GM21576 (cell line): ENCODE results near the gene GGT7.
"Not testable (repeated sequence)": the region's sequence is repeated elsewhere in the genome, so short reads cannot be mapped to it uniquely, and the experiment has no call there.

Source experiments
- ATAC-seq: cut with Tn5 transposase; IDR thresholded peaks from one replicate; pipeline ENCODE4 v1.9.1; 2021; ENCODE audit warnings: mild to moderate bottlenecking, moderate library complexity; ENCODE audit not compliant: unreplicated experiment

GGT7 gene

GRCh38 chr20:34849778-34850177 is 22.9 kb downstream of the GGT7 start:
- ATAC-seq, result no peak

- no peak for ATAC-seq
These were observed 24.1 kb downstream of the GGT7 start for GRCh38 chr20:34848597-34848996.

GRCh38 chr20:34843421-34843820 is 29.2 kb downstream of the GGT7 start:
- no peak for ATAC-seq

DNA sequence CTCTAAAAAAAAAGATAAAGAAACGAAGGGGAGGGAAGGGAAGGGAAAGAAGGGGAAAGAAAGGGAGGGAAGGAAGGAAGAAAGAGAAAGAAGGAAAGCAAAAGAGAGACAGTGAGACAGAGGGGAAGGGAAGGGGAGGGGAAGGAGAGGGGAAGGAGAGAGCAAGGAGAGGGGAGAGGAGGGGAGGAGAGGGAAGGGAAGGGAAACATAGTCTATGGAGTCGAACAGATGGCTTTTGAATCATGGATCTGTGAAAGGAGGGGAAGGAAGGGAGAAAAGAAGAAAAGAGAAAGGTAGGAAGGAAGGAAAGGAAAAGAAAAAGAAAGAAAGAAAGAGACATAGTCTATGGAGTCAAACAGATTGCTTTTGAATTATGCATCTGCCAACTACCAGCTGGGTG is 30.5 kb downstream of the GGT7 start:
- ATAC-seq, result no peak

DNA sequence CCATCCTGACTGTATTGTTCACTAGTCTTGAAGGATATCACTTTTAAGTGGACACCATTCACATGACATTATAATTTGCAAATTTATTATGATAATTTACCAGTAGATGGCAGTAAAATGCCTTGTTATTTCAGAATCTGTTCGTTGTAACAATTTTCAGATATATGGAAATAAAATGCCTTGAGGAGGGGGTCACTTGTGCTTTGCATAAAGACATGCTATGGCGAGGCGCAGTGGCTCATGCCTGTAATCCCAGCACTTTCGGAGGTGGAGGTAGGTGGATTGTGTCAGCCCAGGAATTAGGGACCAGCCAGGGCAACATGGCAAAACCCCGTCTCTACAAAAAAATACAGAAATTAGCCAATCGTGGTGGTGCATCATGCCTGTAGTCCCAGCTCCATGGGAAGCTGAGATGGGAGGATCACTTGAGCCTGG is 38.2 kb downstream of the GGT7 start:
- ATAC-seq, result no peak

DNA sequence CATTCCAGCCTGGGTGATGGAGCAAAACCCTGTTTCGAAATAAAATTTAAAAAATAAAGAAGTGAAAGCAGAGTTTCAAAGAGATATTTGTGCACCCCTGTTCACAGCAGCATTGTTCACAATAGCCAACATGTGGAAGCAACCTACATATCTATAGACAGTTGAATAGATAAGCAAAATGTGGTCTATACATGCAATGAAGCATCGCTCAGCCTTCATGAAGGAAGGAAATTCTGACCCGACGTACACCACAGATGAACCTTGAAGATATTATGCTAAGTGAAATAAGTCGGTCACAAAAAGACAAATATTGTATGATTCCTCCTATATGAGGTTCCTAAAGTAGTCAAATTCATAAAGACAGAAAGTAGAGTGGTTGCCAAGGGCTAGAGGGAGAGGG is 40.7 kb downstream of the GGT7 start:
- no peak for ATAC-seq

DNA sequence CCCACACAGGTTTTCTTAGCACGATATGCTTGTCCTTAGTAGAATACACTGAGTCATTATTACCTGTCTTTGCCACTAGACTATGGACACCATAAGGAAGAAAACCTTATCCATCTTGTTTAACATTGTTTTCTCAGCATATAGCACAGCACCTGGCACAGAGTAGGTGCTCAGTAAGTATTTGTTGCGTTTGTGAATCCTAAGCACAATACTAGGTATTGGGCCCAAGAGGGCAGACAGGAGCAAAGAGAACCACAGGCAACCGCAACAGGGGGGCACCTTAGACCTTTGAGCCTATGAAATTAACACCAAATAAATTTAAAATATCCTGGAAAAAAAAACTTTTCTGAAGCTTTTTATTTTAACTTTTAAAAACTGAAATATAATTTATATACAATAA is 43.5 kb downstream of the GGT7 start:
- no peak for ATAC-seq

GRCh38 chr20:34825530-34826362 is 46.9 kb downstream of the GGT7 start, which contains the start of gene NCOA6:
Gene NCOA6 (minus strand): TSS chr20:34825651. CDS start chr20:34782355, 43,296 bp downstream.
- ATAC-seq, result peak; percentile 58

- ATAC-seq, result peak; percentile 65
These were observed 47.7 kb downstream of the GGT7 start for GRCh38 chr20:34824806-34825529.

DNA sequence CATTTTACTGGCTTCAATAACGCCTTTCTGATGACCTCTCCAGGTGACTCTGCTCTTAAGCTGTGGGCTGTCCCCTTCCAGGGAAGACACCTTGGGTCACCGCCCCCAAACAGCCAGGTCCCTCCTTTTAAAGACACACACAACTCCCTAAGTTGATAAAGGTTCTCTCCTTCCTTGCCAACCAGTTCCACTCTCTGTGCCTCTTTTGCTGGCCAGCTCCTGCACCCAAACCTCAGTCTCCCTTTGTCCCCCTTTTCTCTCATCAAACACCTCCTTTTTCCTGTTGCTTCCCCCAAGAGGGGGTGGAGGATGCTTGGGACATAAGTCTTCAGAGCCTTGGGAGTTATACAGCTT is 48.2 kb downstream of the GGT7 start:
- ATAC-seq, result peak; percentile 47

DNA sequence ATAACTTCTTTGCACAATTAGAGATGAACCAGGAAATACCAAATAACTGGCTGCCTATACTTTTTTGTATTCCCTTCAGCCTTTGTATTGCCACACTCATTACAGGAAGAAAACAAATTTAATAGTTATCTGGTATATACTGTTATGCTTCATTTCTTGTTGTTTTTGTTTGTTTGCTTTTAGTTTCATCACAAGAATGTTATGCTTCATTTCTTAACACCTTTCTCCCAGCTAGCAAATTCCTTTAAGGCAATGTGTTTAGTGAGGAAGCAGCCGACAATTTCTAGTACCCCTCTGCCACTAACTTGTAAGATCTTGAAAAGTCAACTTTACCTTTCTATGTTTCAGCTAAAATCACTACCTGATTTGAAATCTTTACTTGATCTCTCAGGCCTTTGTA is 48.6 kb downstream of the GGT7 start:
- ATAC-seq, result no peak

DNA sequence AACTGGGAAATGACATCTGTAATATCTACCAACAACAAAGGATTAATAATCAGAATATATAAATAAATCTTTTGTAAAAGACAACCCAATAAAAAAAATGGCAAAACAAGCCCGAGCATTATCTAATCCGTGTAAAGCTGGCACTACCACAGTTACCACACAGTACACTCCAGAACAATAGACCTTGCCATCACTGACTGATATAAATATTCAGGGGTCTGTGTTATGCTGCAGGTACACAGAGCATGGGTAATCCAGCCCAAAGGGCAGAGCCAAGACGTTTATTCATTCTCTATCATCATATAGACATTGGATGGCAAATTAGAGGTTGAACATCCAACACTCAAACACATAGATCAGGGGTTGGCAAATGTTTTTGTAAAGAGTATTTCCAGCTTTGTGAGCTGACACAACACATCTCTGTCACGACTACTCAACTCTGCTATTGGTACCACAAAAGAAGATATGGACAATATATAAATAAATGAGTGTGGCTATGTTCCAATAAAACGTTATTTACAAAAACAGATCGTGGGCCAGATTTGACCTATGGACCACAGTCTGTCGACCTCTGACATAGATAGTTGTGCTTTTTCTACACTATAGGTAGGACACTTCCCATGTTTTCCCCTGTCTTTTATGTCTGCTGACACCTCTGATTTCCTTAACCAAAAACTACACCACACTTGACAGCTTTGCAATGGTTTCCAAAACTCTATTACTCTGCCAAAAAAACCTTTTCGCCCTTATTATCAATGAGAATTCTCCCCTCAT is 51.7 kb downstream of the GGT7 start:
- no peak for ATAC-seq

- no peak for ATAC-seq
These were observed 54.9 kb downstream of the GGT7 start for GRCh38 chr20:34817801-34818200.

- no peak for ATAC-seq
These were observed 55.6 kb downstream of the GGT7 start for GRCh38 chr20:34817072-34817471.

- no peak for ATAC-seq
These were observed 57.0 kb downstream of the GGT7 start for GRCh38 chr20:34815636-34816035.

- ATAC-seq, result no peak
These were observed 64.1 kb downstream of the GGT7 start for GRCh38 chr20:34808583-34808982.

GRCh38 chr20:34807944-34808465 is 64.7 kb downstream of the GGT7 start:
- not testable (repeated sequence) for ATAC-seq

DNA sequence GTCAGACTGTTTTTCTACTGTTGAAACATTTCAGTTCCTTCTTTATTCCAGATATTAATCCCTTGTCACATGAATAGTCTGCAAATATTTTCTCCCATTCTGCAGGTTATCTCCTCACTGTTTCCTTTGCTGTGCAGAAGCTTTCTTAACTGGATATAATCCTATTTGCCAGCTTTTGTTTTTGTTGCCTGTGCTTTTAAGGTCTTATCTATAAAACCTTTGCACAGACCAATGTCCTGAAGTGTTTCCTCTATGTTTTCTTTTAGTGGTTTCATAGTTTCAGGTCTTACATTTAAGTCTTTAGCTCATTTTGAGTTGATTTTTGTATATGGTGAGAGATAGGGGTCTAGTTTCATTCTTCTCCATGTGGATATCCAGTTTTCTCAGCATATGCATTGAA is 66.4 kb downstream of the GGT7 start:
- ATAC-seq, result no peak

DNA sequence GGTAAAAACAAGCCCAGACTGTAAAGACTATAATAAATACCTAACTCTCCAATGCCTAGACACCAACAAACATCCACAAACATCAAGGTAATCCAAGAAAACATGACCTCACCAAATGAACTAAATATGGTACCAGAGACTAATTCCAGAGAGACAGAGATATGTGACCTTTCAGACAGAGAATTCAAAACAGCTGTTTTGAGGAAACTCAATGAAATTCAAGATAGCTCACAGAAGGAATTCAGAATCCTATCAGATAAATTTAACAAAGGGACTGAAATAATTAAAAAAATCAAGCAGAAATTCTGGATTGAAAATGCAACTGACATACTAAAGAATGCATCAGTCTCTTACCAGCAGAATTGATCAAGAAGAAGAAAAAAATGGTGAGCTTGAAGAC is 73.8 kb downstream of the GGT7 start:
- no peak for ATAC-seq

GRCh38 chr20:34798328-34798727 is 74.3 kb downstream of the GGT7 start:
- no peak for ATAC-seq
